ENCODE results near the gene ANAPC4.

- TF ChIP-seq JUN (IDR thresholded peaks at IDR 0.05; ENCODE audit: low read depth, low read length) = no peak
- no peak for TF ChIP-seq POLR2AphosphoS5 (IDR thresholded peaks at IDR 0.05; ENCODE audit: low read depth, low read length)
- no peak for TF ChIP-seq SIX5 (IDR thresholded peaks at IDR 0.05; ENCODE audit: low read depth, low read length)
- TF ChIP-seq, protein P1, sequence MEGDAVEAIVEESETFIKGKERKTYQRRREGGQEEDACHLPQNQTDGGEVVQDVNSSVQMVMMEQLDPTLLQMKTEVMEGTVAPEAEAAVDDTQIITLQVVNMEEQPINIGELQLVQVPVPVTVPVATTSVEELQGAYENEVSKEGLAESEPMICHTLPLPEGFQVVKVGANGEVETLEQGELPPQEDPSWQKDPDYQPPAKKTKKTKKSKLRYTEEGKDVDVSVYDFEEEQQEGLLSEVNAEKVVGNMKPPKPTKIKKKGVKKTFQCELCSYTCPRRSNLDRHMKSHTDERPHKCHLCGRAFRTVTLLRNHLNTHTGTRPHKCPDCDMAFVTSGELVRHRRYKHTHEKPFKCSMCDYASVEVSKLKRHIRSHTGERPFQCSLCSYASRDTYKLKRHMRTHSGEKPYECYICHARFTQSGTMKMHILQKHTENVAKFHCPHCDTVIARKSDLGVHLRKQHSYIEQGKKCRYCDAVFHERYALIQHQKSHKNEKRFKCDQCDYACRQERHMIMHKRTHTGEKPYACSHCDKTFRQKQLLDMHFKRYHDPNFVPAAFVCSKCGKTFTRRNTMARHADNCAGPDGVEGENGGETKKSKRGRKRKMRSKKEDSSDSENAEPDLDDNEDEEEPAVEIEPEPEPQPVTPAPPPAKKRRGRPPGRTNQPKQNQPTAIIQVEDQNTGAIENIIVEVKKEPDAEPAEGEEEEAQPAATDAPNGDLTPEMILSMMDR (IDR thresholded peaks at IDR 0.05; ENCODE audit: control extremely low read depth in 1 of 3, insufficient read depth in 1 of 3, low read depth in 1 of 3, low read length in 3 of 3) = no peak
- no peak for TF ChIP-seq CEBPB (IDR thresholded peaks at IDR 0.05; ENCODE audit: low read depth, low read length)
- TF ChIP-seq EP300 (IDR thresholded peaks at IDR 0.05; ENCODE audit: borderline replicate concordance in 1 of 2, low read depth in 2 of 2, low read length in 2 of 2) = no peak
- TF ChIP-seq POLR2A (IDR thresholded peaks at IDR 0.05; ENCODE audit: control extremely low read depth in 1 of 2, low read depth in 2 of 2, low read length in 2 of 2) = no peak
- TF ChIP-seq EGR1 (IDR thresholded peaks at IDR 0.05; ENCODE audit: borderline replicate concordance, low read depth, low read length) = no peak
- TF ChIP-seq TBP (IDR thresholded peaks at IDR 0.05; ENCODE audit: low read depth, low read length) = no peak
- no peak for TF ChIP-seq EZH2 (IDR thresholded peaks at IDR 0.05; ENCODE audit: low read depth, low read length, severe bottlenecking)
- no peak for TF ChIP-seq GABPA (IDR thresholded peaks at IDR 0.05; ENCODE audit: borderline replicate concordance, insufficient read depth, low read length)
- no peak for TF ChIP-seq RFX5 (IDR thresholded peaks at IDR 0.05; ENCODE audit: borderline replicate concordance, low read depth, low read length)
- no peak for TF ChIP-seq SIN3A (conservative IDR thresholded peaks at IDR 0.05 in 1 of 2, IDR thresholded peaks at IDR 0.05 in 1 of 2; ENCODE audit: low read depth in 1 of 2, low read length in 2 of 2)
- TF ChIP-seq RNF2 (IDR thresholded peaks at IDR 0.05; ENCODE audit: borderline replicate concordance, low read depth, low read length, missing control alignments, poor library complexity, severe bottlenecking) = no peak
These were observed 741 bp downstream of the ANAPC4 start for GRCh38 chr4:25377572-25378436.

Measured in H1 (cell line).